GM18502 (cell line): ENCODE results near the gene DISC1.

Experiments
- ATAC-seq: cut with Tn5 transposase; IDR thresholded peaks from one replicate; pipeline ENCODE4 v1.9.1; 2021; ENCODE audit warnings: mild to moderate bottlenecking; ENCODE audit not compliant: unreplicated experiment, poor library complexity

The DISC1 gene

GRCh38 chr1:232048481-232048880, 421.9 kb downstream of the DISC1 start:
- ATAC-seq = no peak

DNA sequence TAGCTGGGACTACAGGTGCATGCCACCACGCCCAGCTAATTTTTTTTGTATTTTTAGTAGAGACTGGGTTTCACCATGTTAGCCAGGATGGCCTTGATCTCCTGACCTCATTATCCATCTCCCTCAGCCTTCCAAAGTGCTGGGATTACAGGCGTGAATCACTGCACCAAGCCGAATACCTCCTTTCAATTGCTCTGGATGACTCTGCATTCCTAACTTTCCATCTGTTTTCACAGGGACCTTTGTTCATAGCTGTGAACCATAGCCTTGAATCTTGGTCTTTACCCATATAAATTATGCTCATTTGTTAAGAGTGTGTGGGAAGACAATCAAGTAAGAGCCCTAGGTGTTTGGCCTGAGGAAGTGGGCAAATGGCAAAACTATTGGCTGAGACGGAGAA, 422.7 kb downstream of the DISC1 start:
- ATAC-seq = no peak

- ATAC-seq = no peak
These were observed 430.8 kb downstream of the DISC1 start for GRCh38 chr1:232057217-232057895.

DNA sequence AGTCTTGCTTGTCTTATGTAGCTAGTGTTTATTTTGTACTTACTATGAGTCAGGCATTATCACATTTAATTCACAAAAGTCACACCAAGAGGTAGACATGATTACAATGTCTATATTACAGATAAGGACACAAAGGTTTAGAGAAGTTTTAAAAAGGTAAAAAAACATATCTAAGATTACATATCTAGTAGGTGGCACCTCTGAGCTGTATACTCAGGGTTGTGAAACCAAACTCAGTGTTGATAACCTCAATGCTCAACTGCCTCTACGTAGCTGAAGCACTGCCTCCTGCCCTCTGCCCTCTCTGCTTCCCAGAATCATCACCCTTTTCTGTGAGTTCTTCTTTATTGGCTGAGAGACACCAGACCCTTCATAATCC, 431.3 kb downstream of the DISC1 start:
- no peak for ATAC-seq

DNA sequence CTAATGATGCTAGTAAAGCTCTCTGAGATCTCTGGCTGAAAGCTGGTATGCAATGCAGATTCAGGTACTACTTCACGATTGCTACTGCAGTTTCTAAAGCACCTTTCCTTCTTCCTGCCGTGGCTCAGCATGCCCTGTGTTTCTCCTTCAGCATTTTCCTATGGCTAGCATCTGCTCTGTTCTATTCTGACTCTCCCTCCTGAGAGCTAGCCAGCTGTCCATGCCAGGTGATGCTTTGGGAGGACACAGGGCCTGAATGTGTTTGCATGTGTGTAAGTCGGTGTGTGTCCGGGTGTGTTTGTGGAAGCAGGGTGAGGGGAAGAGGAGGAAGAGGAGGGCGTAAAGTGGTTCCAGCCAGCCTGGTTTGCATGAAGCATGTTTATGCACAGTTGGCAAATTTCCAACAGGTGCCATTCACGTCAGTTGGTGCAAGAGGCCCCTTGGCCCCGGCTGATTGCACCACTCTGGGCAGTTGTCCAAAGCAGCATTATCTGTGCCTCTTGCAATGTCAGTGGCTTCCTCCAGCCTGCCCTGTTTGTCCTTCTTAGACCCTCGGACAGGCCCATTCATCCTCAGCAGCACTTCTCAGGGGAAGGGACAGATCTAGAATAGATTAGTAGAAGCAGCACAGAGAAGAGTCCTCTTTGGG, 433.3 kb downstream of the DISC1 start:
- no peak for ATAC-seq

GRCh38 chr1:232062967-232063366, 436.4 kb downstream of the DISC1 start:
- no peak for ATAC-seq

- no peak for ATAC-seq
These were observed 439.9 kb downstream of the DISC1 start for GRCh38 chr1:232066521-232066920.

DNA sequence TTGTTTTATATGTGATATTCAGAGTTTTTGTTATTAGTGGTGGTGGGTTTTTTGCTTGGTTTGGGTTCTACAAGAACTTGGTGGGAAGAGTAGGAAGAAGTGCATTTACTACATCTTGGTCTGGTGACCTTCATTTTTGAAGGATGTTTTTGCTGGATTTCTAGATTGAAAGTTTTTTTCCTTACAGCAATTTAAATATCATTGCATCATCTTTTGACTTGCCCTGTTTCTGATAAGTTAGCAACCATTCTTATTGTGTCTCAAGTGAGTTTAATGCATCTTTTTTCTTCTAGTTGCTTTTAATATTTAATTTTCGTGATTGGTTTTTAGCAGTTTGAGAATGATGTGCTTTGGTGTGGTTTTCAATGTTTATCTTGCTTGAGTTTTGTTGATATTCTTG, 447.7 kb downstream of the DISC1 start:
- ATAC-seq = no peak

DNA sequence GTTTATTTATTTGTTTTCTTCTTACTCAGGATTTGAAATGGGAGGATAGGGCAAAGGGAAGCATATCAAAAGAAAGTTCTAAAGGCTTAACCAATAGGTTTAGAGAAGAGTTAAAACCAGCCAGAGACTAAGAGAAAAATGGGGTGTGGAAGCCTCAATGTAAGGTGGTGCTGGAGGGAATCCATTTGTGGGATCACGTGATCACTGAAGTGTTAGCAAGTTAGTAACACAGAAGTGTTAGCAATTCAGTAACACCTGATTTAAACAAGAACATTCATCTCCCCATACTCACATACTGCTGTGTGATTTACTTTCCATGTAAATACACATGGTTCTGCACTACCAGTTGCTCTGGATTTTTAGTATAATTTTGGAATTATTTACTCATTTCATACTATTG, 451.2 kb downstream of the DISC1 start:
- no peak for ATAC-seq

DNA sequence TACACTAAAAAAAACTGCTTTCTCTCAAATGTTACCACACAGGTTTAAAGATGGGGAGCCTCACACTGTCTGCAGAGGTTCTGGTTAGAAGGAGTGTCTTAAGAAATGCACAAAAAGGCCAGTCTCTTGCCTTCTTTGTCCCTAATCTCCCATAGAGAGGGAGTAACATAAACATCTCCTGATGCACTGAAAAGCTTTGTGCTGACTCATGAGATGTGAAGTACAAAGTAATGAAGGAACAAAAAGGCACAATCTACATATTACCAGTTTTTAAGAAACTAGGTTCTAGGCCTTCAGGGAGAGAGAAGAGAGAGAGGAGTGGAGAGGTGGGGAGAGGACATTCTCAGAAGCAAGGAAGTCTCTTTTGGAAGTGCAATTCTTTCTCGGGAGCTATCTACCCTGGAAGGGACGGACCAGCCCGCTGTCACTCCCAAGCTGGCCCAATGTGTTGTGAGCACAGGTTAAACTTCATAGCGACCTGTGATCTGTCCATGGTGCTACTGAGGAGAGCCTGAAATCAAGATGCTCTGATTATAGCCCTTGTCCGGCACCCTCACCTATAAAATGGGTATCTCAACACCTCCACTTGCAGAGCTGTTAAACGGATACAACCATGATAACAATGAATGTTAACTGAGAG, 458.1 kb downstream of the DISC1 start:
- no peak for ATAC-seq

DNA sequence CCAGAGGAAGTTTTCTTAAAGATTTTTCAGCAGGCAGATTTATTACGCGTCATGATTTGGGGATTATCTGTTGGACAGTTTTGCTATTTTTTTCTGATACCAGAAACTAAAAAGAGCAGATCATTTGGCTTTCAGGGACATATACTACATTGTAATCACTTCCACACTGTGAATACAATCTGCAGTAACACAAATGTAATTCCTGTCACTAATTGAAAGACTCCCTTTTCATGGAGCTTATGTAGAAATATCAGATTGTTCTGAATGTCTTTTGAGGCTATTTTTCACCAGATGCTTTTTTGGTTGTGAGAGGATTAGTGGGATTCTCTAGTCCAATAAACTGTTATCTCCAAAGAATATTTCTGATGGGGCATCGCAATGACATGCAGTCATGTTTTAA, 464.2 kb downstream of the DISC1 start:
- ATAC-seq = no peak
